ENCODE data around the gene DIPK1B. TPM values are rescaled to one million over a fixed set of nuclear protein-coding genes. Genes with fewer than 3 reads are reported as not detected.

Gene DIPK1B
- polyA plus RNA-seq, 3 donors: 27.0 to 41.9 (median 38.8) TPM

- DNase-seq (ENCODE audit: extremely low read depth in 1 of 11, low read depth in 9 of 11, low spot score in 4 of 11): no peak
These were observed 29.1 kb upstream of the DIPK1B start for GRCh38 chr9:136683173-136683745.

GRCh38 chr9:136683755-136684154 is 28.6 kb upstream of the DIPK1B start:
- no peak for DNase-seq (ENCODE audit: extremely low read depth in 1 of 11, low read depth in 9 of 11, low spot score in 4 of 11)

- DNase-seq (ENCODE audit: extremely low read depth in 1 of 11, low read depth in 9 of 11, low spot score in 4 of 11): no peak
These were observed 28.0 kb upstream of the DIPK1B start for GRCh38 chr9:136684339-136684738.

GRCh38 chr9:136684799-136685198 is 27.6 kb upstream of the DIPK1B start:
- no peak for DNase-seq (ENCODE audit: extremely low read depth in 1 of 11, low read depth in 9 of 11, low spot score in 4 of 11)

GRCh38 chr9:136685216-136685615 is 27.2 kb upstream of the DIPK1B start:
- no peak for DNase-seq (ENCODE audit: extremely low read depth in 1 of 11, low read depth in 9 of 11, low spot score in 4 of 11)

- no peak for DNase-seq (ENCODE audit: extremely low read depth in 1 of 11, low read depth in 9 of 11, low spot score in 4 of 11)
These were observed 26.4 kb upstream of the DIPK1B start for GRCh38 chr9:136685790-136686533.

- no peak for DNase-seq (ENCODE audit: extremely low read depth in 1 of 11, low read depth in 9 of 11, low spot score in 4 of 11)
These were observed 25.9 kb upstream of the DIPK1B start for GRCh38 chr9:136686534-136686793.

- DNase-seq (ENCODE audit: extremely low read depth in 1 of 11, low read depth in 9 of 11, low spot score in 4 of 11): peak in 1 of 11 donors; percentile 46
These were observed 25.3 kb upstream of the DIPK1B start, which contains the start of gene AGPAT2 for GRCh38 chr9:136686794-136687711. AGPAT2 (minus strand) TSS chr9:136687457; CDS start chr9:136687357, 100 bp downstream.

GRCh38 chr9:136687721-136688223 is 24.6 kb upstream of the DIPK1B start:
- DNase-seq (ENCODE audit: extremely low read depth in 1 of 11, low read depth in 9 of 11, low spot score in 4 of 11): no peak

- DNase-seq (ENCODE audit: extremely low read depth in 1 of 11, low read depth in 9 of 11, low spot score in 4 of 11): no peak
These were observed 23.9 kb upstream of the DIPK1B start for GRCh38 chr9:136688274-136689107.

GRCh38 chr9:136689108-136689460 is 23.3 kb upstream of the DIPK1B start:
- no peak for DNase-seq (ENCODE audit: extremely low read depth in 1 of 11, low read depth in 9 of 11, low spot score in 4 of 11)

GRCh38 chr9:136690104-136690805 is 22.1 kb upstream of the DIPK1B start:
- DNase-seq (ENCODE audit: extremely low read depth in 1 of 11, low read depth in 9 of 11, low spot score in 4 of 11): no peak

- no peak for DNase-seq (ENCODE audit: extremely low read depth in 1 of 11, low read depth in 9 of 11, low spot score in 4 of 11)
These were observed 21.5 kb upstream of the DIPK1B start for GRCh38 chr9:136690806-136691261.

GRCh38 chr9:136691316-136692184 is 20.8 kb upstream of the DIPK1B start:
- DNase-seq (ENCODE audit: extremely low read depth in 1 of 11, low read depth in 9 of 11, low spot score in 4 of 11): no peak

GRCh38 chr9:136692185-136693134 is 19.9 kb upstream of the DIPK1B start:
- no peak for DNase-seq (ENCODE audit: extremely low read depth in 1 of 11, low read depth in 9 of 11, low spot score in 4 of 11)

- DNase-seq (ENCODE audit: extremely low read depth in 1 of 11, low read depth in 9 of 11, low spot score in 4 of 11): no peak
These were observed 19.3 kb upstream of the DIPK1B start for GRCh38 chr9:136693135-136693489.
